Adrenal gland (tissue), 12 donors: ENCODE measurements around the gene PLCB1. TPM values are rescaled to one million over a fixed set of nuclear protein-coding genes. Genes with fewer than 3 reads are reported as not detected.

Experiments
- DNase-seq, 7 donors: peaks; one replicate each; pipeline ENCODE4 v3.0.0-alpha.2; 2019 to 2020
- H3K27ac ChIP-seq, 5 donors: fragments of 200-600 bp; sonication (generic) in 4 of 5; 1 replicate in 3 of 5; 2 replicates in 2 of 5; pipeline versions ENCODE4 v1.5.1 to v1.8.0; 2016 to 2020; ENCODE audit warnings: mild to moderate bottlenecking in 1 of 5
- H3K27me3 ChIP-seq: fragments of 200-600 bp; 2 replicates; pipeline ENCODE4 v1.8.0; 2021
- H3K36me3 ChIP-seq, 2 donors: fragments of 200-600 bp; replicated peaks in 1 of 2; 1 replicate in 1 of 2; 2 replicates in 1 of 2; pipeline versions ENCODE4 v1.5.1 to v1.8.0; 2018 to 2022
- H3K4me1 ChIP-seq, 2 donors: fragments of 200-600 bp; replicated peaks in 1 of 2; 1 replicate in 1 of 2; 2 replicates in 1 of 2; pipeline versions ENCODE4 v1.5.1 to v1.8.0; 2018 to 2021
- H3K4me3 ChIP-seq, 4 donors: fragments of 200-600 bp; sonication (generic) in 3 of 4; one replicate each; pipeline ENCODE4 v1.5.1; 2016 to 2018
- H3K9me3 ChIP-seq, 3 donors: fragments of 200-600 bp; sonication (generic) in 1 of 3; replicated peaks in 1 of 3; 1 replicate in 2 of 3; 2 replicates in 1 of 3; pipeline versions ENCODE4 v1.5.1 to v1.8.0; 2016 to 2021
- CTCF ChIP-seq, 6 experiments: fragments of 450-650 bp in 4 of 6; fragments of 200-600 bp in 2 of 6; sonication (generic) in 1 of 6; IDR thresholded peaks; 1 replicate in 5 of 6; 2 replicates in 1 of 6; pipeline versions ENCODE4 v1.5.1 to v1.8.0; 2016 to 2021; ENCODE audit warnings: antibody characterized with exemption in 6 of 6, mild to moderate bottlenecking in 2 of 6, moderate library complexity in 1 of 6
- POLR2A ChIP-seq, 2 donors: fragments of 450-650 bp; IDR thresholded peaks; one replicate each; pipeline ENCODE4 v1.6.1; 2017; ENCODE audit warnings: antibody characterized with exemption in 2 of 2, mild to moderate bottlenecking in 2 of 2, moderate library complexity in 1 of 2
- WGBS, 4 donors: extraction: QIAGEN DNeasy Blood & Tissue Kit in 2 of 4; methylation state at CpG; one replicate each; pipeline versions ENCODE4 v1.1.5 to v1.1.7; 2013 to 2017; 5-methylcytosine and 5-hydroxymethylcytosine counted together
- intact Hi-C, 2 donors: fragments of 100-400 bp; cut with DNase I; formaldehyde crosslinking; loops; one replicate each; pipeline versions ENCODE4 v1.14.1 to v1.15.0; 2022 to 2023
- polyA plus RNA-seq, 3 donors: library from polyadenylated mRNA; stranded (reverse); fragments of 200-250 nt in 2 of 3; fragments of 350-450 nt in 1 of 3; fragmentation: Illumina TruSeq in 1 of 3; extraction: RNeasy Lipid Tissue Mini Kit (QIAGEN cat#74804) in 1 of 3; gene quantifications; one replicate each; pipeline ENCODE4 v1.2.3, GENCODE V29; 2013 to 2014
- total RNA-seq, 9 donors: library from RNA; depleted of rRNA in 4 of 9; stranded (reverse); fragments of >200 nt in 4 of 9; fragments of 120-200 nt in 1 of 9; fragmentation: NEBNext Ultra II Directional in 1 of 9; extraction: Animal tissue kit (Norgen Biotek cat#: 25700) in 1 of 9; gene quantifications; one replicate each; pipeline versions ENCODE4 v1.1.0 to v1.2.4, GENCODE V29; 2013 to 2023
- donor health status: healthy with polysubstance abuse.
- donor health status: Bipolar disorder and iron deficiency.
- donor health status: DM: yes; HTN: yes; CAD: no.
- donor health status: DM: no; HTN: no; CAD: no.
- donor health status: DM: no; HTN: no; CAD: no.
- donor health status: DM: yes; HTN: yes; CAD: no.

The PLCB1 gene
- total and polyA plus RNA-seq, 12 donors = 7.7 to 56.6 (median 27.9) TPM

GRCh38 chr20:8255945-8256632 is 124.0 kb downstream of the PLCB1 start:
- no peaks in the 10 kb centered on the region for H3K9me3 ChIP-seq
- intact Hi-C loops = no loop called here
- H3K27me3 ChIP-seq = no peaks in the 10 kb centered on the region
- DNase-seq = no peak
- no peak for TF ChIP-seq CTCF (IDR thresholded peaks at IDR 0.05)
- TF ChIP-seq POLR2A (IDR thresholded peaks at IDR 0.05) = no peak
- no peaks in the 10 kb centered on the region for H3K36me3 ChIP-seq
- H3K27ac ChIP-seq = no peak overlapping the region
- no peak overlapping the region for H3K4me3 ChIP-seq
- 63 to 99% (median 91%) methylated on average over 3 of the region's 3 CpGs for WGBS, 4 donors
- H3K4me1 ChIP-seq = peaks cover 0 to 7% of the 10 kb centered on the region in 2 donors

DNA sequence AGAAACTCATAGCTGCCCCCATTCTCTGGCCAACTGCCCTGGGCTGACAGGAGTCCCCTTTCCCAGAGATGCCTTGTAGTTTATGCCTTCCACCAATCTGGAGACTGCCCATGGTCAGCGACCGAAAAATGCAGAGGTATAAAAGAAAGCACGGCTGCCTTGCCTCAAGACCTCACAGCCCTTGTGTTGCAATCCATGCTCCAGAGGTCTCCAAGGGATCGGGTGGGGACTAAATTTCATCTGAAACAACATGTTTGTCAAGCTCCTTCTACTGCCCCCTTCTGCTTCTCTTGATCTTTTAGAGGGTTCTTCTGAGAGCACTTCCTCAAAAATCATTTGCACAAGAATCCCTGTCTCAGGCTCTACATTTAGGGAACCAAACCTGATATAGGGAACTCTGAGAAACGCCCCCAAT is 128.8 kb downstream of the PLCB1 start:
- no peaks in the 10 kb centered on the region for H3K36me3 ChIP-seq
- no peak overlapping the region for H3K27ac ChIP-seq
- WGBS, 4 donors = 70 to 89% (median 81%) methylated on average over 2 to 5 of the region's 5 CpGs
- no peak overlapping the region for H3K4me3 ChIP-seq
- no peak for TF ChIP-seq CTCF (IDR thresholded peaks at IDR 0.05)
- no peak for TF ChIP-seq POLR2A (IDR thresholded peaks at IDR 0.05)
- intact Hi-C loops = no loop called here
- H3K4me1 ChIP-seq = peaks cover 0 to 7% of the 10 kb centered on the region in 2 donors
- no peak for DNase-seq
- H3K27me3 ChIP-seq = no peaks in the 10 kb centered on the region
- no peaks in the 10 kb centered on the region for H3K9me3 ChIP-seq

DNA sequence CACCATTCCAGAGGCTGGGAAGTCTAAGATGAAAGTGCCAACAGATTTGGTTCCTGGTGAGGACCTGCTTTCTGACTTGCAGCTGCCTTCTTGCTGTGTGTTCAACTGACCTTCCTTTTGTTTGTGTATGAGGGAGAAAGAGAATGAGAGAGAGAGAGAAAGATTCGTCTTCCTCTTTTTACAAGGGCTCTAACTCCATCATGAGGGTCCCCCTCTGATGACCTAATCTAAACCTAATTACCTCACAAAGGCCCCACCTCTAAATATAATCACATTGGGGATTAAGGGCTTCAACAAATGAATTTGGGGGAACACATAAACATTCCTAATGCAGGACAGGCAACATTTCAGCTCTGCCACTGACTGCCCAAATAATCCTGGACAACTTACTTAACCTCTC is 130.7 kb downstream of the PLCB1 start:
- H3K36me3 ChIP-seq = no peaks in the 10 kb centered on the region
- no peaks in the 10 kb centered on the region for H3K27me3 ChIP-seq
- peaks cover 0 to 7% of the 10 kb centered on the region in 2 donors for H3K4me1 ChIP-seq
- no peaks in the 10 kb centered on the region for H3K9me3 ChIP-seq
- DNase-seq = no peak
- TF ChIP-seq CTCF (IDR thresholded peaks at IDR 0.05) (no peak), POLR2A (IDR thresholded peaks at IDR 0.05) (no peak)
- WGBS, 4 donors = 33 to 77% (median 66%) methylated on average over 1 of the region's 1 CpG
- H3K4me3 ChIP-seq = no peak overlapping the region
- intact Hi-C loops = no loop called here
- H3K27ac ChIP-seq = no peak overlapping the region

- intact Hi-C loops = no loop called here
- Histone ChIP-seq H3K4me1 (peaks cover 0 to 4% of the 10 kb centered on the region in 2 donors), H3K36me3 (no peaks in the 10 kb centered on the region), H3K4me3 (no peak overlapping the region), H3K9me3 (no peaks in the 10 kb centered on the region), H3K27ac (no peak overlapping the region), H3K27me3 (no peaks in the 10 kb centered on the region)
- TF ChIP-seq CTCF (IDR thresholded peaks at IDR 0.05) (no peak), POLR2A (IDR thresholded peaks at IDR 0.05) (no peak)
- DNase-seq = no peak
Observed at GRCh38 chr20:8265588-8265987, 133.5 kb downstream of the PLCB1 start.
